Tibial artery (tissue), 4 donors: ENCODE results near the gene THADA.

Source experiments
- DNase-seq, 2 donors: peaks; one replicate each; pipeline ENCODE4 v3.0.0-alpha.2; 2019
- H3K27ac ChIP-seq, 2 donors: fragments of 200-600 bp; sonication (generic) in 1 of 2; 1 replicate in 1 of 2; 2 replicates in 1 of 2; pipeline ENCODE4 v1.5.1; 2018 to 2019; ENCODE audit warnings: mild to moderate bottlenecking in 1 of 2
- H3K27me3 ChIP-seq, 2 donors: fragments of 200-600 bp; sonication (generic) in 1 of 2; one replicate each; pipeline versions ENCODE4 v1.5.1 to v1.6.0; 2016 to 2019
- H3K36me3 ChIP-seq, 3 donors: fragments of 200-600 bp; sonication (generic) in 2 of 3; one replicate each; pipeline ENCODE4 v1.5.1; 2016 to 2019; ENCODE audit warnings: mild to moderate bottlenecking in 2 of 3
- H3K4me1 ChIP-seq, 4 donors: fragments of 200-600 bp; sonication (generic) in 2 of 4; 1 replicate in 3 of 4; 2 replicates in 1 of 4; pipeline ENCODE4 v1.5.1; 2016 to 2019
- H3K4me3 ChIP-seq, 2 donors: fragments of 200-600 bp; sonication (generic) in 1 of 2; 1 replicate in 1 of 2; 2 replicates in 1 of 2; pipeline ENCODE4 v1.5.1; 2018 to 2019; ENCODE audit warnings: mild to moderate bottlenecking in 2 of 2
- H3K9me3 ChIP-seq, 3 donors: fragments of 200-600 bp; sonication (generic) in 1 of 3; one replicate each; pipeline ENCODE4 v1.5.1; 2016 to 2019
- CTCF ChIP-seq, 2 experiments: fragments of 200-600 bp in 1 of 2; fragments of 450-650 bp in 1 of 2; IDR thresholded peaks; one replicate each; pipeline ENCODE4 v1.5.1; 2017 to 2019; ENCODE audit warnings: antibody characterized with exemption in 2 of 2, mild to moderate bottlenecking in 1 of 2, moderate library complexity in 1 of 2
- intact Hi-C: fragments of 100-400 bp; cut with DNase I; formaldehyde crosslinking; loops from one replicate; pipeline ENCODE4 v1.15.0; 2023; ENCODE audit warnings: low total_unique reads

The THADA gene

GRCh38 chr2:43219383-43220228 lies 376.2 kb downstream of the THADA start:
- peak overlapping the region; percentile 87 to 89 for H3K4me3 ChIP-seq
- no peak for TF ChIP-seq CTCF (IDR thresholded peaks at IDR 0.05)
- intact Hi-C loops, result loop anchor here (5.0 to 10.0 kb wide), 2 partner anchors 62 to 145 kb away; no protein-coding TSS in a partner anchor
- peak overlapping the region; percentile 96 to 99 for H3K27ac ChIP-seq
- H3K9me3 ChIP-seq, result no peaks in the 10 kb centered on the region
- H3K36me3 ChIP-seq, result peaks cover 20 to 26% (median 20%) of the 10 kb centered on the region in 3 donors
- H3K27me3 ChIP-seq, result no peaks in the 10 kb centered on the region
- H3K4me1 ChIP-seq, result peaks cover 0 to 86% (median 50%) of the 10 kb centered on the region in 4 donors
- peak; percentile 83 to 94 for DNase-seq

GRCh38 chr2:43218702-43219382 lies 377.0 kb downstream of the THADA start:
- no peak for TF ChIP-seq CTCF (IDR thresholded peaks at IDR 0.05)
- intact Hi-C loops, result loop anchor here (5.0 kb wide), 1 partner anchor 62 kb away; no protein-coding TSS in a partner anchor
- Histone ChIP-seq H3K27ac (peak overlapping the region; percentile 96 to 99), H3K27me3 (no peaks in the 10 kb centered on the region), H3K4me3 (peak overlapping the region; percentile 87 to 89), H3K36me3 (peaks cover 13 to 18% (median 15%) of the 10 kb centered on the region in 3 donors), H3K4me1 (peaks cover 0 to 86% (median 50%) of the 10 kb centered on the region in 4 donors), H3K9me3 (no peaks in the 10 kb centered on the region)
- DNase-seq, result peak; percentile 53 to 81

- peak in 1 of 2 experiments; percentile 28 for TF ChIP-seq CTCF (IDR thresholded peaks at IDR 0.05)
- Histone ChIP-seq H3K36me3 (peaks cover 6 to 12% (median 9%) of the 10 kb centered on the region in 3 donors), H3K9me3 (no peaks in the 10 kb centered on the region), H3K27ac (peak overlapping the region; percentile 96 to 99), H3K4me3 (peak overlapping the region; percentile 87 to 89), H3K4me1 (peaks cover 0 to 82% (median 50%) of the 10 kb centered on the region in 4 donors), H3K27me3 (no peaks in the 10 kb centered on the region)
- intact Hi-C loops, result loop anchor here (5.0 kb wide), 1 partner anchor 61 kb away; no protein-coding TSS in a partner anchor
- DNase-seq, result peak in 1 of 2 donors; percentile 52
These were observed 377.6 kb downstream of the THADA start for GRCh38 chr2:43218155-43218701.

GRCh38 chr2:43217228-43218154 lies 378.3 kb downstream of the THADA start:
- DNase-seq, result no peak
- H3K27ac ChIP-seq, result peak overlapping the region; percentile 96 to 99
- no peaks in the 10 kb centered on the region for H3K9me3 ChIP-seq
- TF ChIP-seq CTCF (IDR thresholded peaks at IDR 0.05), result no peak
- peak overlapping the region; percentile 87 to 89 for H3K4me3 ChIP-seq
- peaks cover 0 to 75% (median 50%) of the 10 kb centered on the region in 4 donors for H3K4me1 ChIP-seq
- no peaks in the 10 kb centered on the region for H3K27me3 ChIP-seq
- H3K36me3 ChIP-seq, result peaks cover 0 to 5% (median 1%) of the 10 kb centered on the region in 3 donors
- intact Hi-C loops, result loop anchor here (5.0 kb wide), 1 partner anchor 60 kb away; no protein-coding TSS in a partner anchor
